GM23248 (cell line): ENCODE results near the gene S100A16.

Source experiments
- EZH2 ChIP-seq: fragments of 200-600 bp; sonication (generic); IDR thresholded peaks from 2 replicates; pipeline ENCODE4 v1.6.1; 2018; ENCODE audit warnings: antibody characterized with exemption, mild to moderate bottlenecking; ENCODE audit not compliant: insufficient read depth, poor library complexity, severe bottlenecking
- EZH2phosphoT487 ChIP-seq: fragments of 200-600 bp; sonication (generic); IDR thresholded peaks from 2 replicates; pipeline ENCODE4 v1.6.1; 2018; ENCODE audit warnings: antibody characterized with exemption, moderate library complexity, mild to moderate bottlenecking, low read depth; ENCODE audit not compliant: insufficient read depth

DNA sequence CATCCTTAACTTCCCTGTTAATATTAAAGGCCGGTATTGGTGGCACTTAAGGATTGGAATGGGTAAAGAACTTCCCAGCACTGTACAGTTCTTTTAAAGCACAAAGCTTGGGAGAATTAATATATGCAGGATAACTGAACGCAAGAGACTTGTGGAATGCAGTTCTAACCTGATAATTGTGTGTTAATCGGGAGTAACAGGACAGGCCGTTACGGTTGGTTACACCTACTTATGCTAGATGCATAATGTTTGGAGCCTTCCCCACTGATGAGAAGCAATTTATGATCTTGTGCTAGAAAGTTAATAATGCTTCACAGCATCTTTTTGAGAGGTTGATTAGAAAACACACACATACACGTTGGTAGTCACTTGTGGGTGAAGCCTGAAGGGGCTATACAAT is 27.9 kb upstream of the S100A16 start:
- no peak for TF ChIP-seq EZH2
- TF ChIP-seq EZH2phosphoT487: no peak
